Vagina (tissue), 2 donors: ENCODE data around the gene CATSPER3.

Source experiments
- POLR2A ChIP-seq, 2 donors: fragments of 450-650 bp; IDR thresholded peaks; one replicate each; pipeline ENCODE4 v1.6.1; 2017; ENCODE audit warnings: antibody characterized with exemption in 2 of 2, mild to moderate bottlenecking in 2 of 2, moderate library complexity in 2 of 2
- TF ChIP-seq, protein P1 (sequence below), 3 experiments: fragments of 450-650 bp in 2 of 3; fragments of 200-600 bp in 1 of 3; sonication (generic) in 1 of 3; IDR thresholded peaks; one replicate each; pipeline ENCODE4 v1.5.1; 2017 to 2019; ENCODE audit warnings: antibody characterized with exemption in 3 of 3, mild to moderate bottlenecking in 2 of 3, moderate library complexity in 2 of 3

DNA sequence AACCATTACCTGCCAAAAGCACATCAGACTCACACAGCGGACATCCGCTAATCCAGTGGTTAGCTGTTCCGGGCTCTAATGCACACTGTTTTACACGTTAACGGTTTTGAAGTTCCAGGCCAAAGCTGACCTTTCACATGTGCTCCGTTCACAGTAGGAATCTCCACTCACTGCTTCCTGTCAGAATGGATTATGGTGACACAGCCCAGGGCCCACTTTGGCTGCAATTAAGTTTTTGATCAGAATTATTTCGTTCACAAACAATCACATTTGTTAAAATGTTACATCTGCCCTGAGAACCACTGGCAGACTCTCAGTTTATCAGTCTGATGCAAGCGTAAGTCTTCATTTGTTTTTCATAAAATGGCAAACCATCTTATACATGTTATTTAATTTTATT is 30.2 kb upstream of the CATSPER3 start:
- no peak for TF ChIP-seq POLR2A (IDR thresholded peaks at IDR 0.05)
- TF ChIP-seq, protein P1, sequence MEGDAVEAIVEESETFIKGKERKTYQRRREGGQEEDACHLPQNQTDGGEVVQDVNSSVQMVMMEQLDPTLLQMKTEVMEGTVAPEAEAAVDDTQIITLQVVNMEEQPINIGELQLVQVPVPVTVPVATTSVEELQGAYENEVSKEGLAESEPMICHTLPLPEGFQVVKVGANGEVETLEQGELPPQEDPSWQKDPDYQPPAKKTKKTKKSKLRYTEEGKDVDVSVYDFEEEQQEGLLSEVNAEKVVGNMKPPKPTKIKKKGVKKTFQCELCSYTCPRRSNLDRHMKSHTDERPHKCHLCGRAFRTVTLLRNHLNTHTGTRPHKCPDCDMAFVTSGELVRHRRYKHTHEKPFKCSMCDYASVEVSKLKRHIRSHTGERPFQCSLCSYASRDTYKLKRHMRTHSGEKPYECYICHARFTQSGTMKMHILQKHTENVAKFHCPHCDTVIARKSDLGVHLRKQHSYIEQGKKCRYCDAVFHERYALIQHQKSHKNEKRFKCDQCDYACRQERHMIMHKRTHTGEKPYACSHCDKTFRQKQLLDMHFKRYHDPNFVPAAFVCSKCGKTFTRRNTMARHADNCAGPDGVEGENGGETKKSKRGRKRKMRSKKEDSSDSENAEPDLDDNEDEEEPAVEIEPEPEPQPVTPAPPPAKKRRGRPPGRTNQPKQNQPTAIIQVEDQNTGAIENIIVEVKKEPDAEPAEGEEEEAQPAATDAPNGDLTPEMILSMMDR (IDR thresholded peaks at IDR 0.05): no peak
